Neural progenitor cell (in vitro differentiated cells): Measurements from ENCODE around the gene PYM1. TPM values are rescaled to one million over a fixed set of nuclear protein-coding genes. Genes with fewer than 3 reads are reported as not detected.
A peak's percentile ranks its signal among the peaks of the same experiment; 100 is the strongest.

Source experiments
- DNase-seq: peaks from one replicate; pipeline ENCODE4 v3.0.0-alpha.2; 2016; ENCODE audit warnings: low spot score
- H2AFZ ChIP-seq: fragments of 200-600 bp; sonication (generic); replicated peaks from 2 replicates; pipeline ENCODE4 v1.6.1; 2016; ENCODE audit warnings: antibody characterized with exemption
- H3F3A ChIP-seq: fragments of 200-600 bp; sonication (generic); 2 replicates; pipeline ENCODE4 v1.6.1; 2016; ENCODE audit warnings: antibody characterized with exemption, low read depth
- H3K27ac ChIP-seq: fragments of 200-600 bp; sonication (generic); 2 replicates; pipeline ENCODE4 v1.5.1; 2016; ENCODE audit warnings: mild to moderate bottlenecking
- H3K27me3 ChIP-seq: fragments of 200-600 bp; sonication (generic); 2 replicates; pipeline ENCODE4 v1.6.1; 2016; ENCODE audit warnings: mild to moderate bottlenecking, moderate library complexity
- H3K36me3 ChIP-seq: fragments of 200-600 bp; sonication (generic); 2 replicates; pipeline ENCODE4 v1.5.1; 2016
- H3K4me1 ChIP-seq: fragments of 200-600 bp; sonication (generic); 2 replicates; pipeline ENCODE4 v1.6.1; 2016; ENCODE audit warnings: mixed run types
- H3K4me2 ChIP-seq: fragments of 200-600 bp; sonication (generic); 2 replicates; pipeline ENCODE4 v1.6.1; 2016
- H3K4me3 ChIP-seq: fragments of 200-600 bp; sonication (generic); 2 replicates; pipeline ENCODE4 v1.5.1; 2016
- H3K79me2 ChIP-seq: fragments of 200-600 bp; sonication (generic); 2 replicates; pipeline ENCODE4 v1.6.1; 2016; ENCODE audit warnings: low read depth
- H3K9ac ChIP-seq: fragments of 200-600 bp; sonication (generic); 2 replicates; pipeline ENCODE4 v1.6.1; 2016
- H3K9me3 ChIP-seq: fragments of 200-600 bp; sonication (generic); 2 replicates; pipeline ENCODE4 v1.5.1; 2016; ENCODE audit warnings: low read depth
- H4K20me1 ChIP-seq: fragments of 200-600 bp; sonication (generic); 2 replicates; pipeline ENCODE4 v1.6.1; 2016; ENCODE audit warnings: low read depth
- H3K27ac Mint-ChIP-seq: 3 replicates; pipeline ENCODE4 v1.8.0; 2021; ENCODE audit warnings: mixed read lengths
- H3K27me3 Mint-ChIP-seq: 2 replicates; pipeline ENCODE4 v1.8.0; 2022; ENCODE audit warnings: low read depth, mild to moderate bottlenecking, inconsistent platforms, moderate library complexity, mixed read lengths; ENCODE audit not compliant: insufficient read depth
- H3K36me3 Mint-ChIP-seq: 3 replicates; pipeline ENCODE4 v1.8.0; 2021; ENCODE audit warnings: mixed read lengths
- H3K4me1 Mint-ChIP-seq: 3 replicates; pipeline ENCODE4 v1.8.0; 2021; ENCODE audit warnings: mixed read lengths
- H3K4me3 Mint-ChIP-seq: 3 replicates; pipeline ENCODE4 v1.8.0; 2021; ENCODE audit warnings: mild to moderate bottlenecking, moderate library complexity, mixed read lengths
- H3K9me3 Mint-ChIP-seq: 3 replicates; pipeline ENCODE4 v1.8.0; 2020; ENCODE audit warnings: mixed read lengths
- CTCF ChIP-seq: fragments of 200-600 bp; sonication (generic); IDR thresholded peaks from 2 replicates; pipeline ENCODE4 v1.5.1; 2017; ENCODE audit warnings: antibody characterized with exemption, mild to moderate bottlenecking
- EZH2 ChIP-seq: fragments of 200-600 bp; sonication (generic); IDR thresholded peaks from 2 replicates; pipeline ENCODE4 v1.6.1; 2017; ENCODE audit warnings: antibody characterized with exemption, mild to moderate bottlenecking, moderate library complexity
- EZH2phosphoT487 ChIP-seq: fragments of 200-600 bp; sonication (generic); IDR thresholded peaks from 2 replicates; pipeline ENCODE4 v1.6.1; 2017; ENCODE audit warnings: antibody characterized with exemption
- total RNA-seq: library from RNA; depleted of rRNA; stranded (reverse); fragments of >200 nt; gene quantifications from 2 replicates; pipeline ENCODE4 v1.2.3, GENCODE V29; 2015; ENCODE audit warnings: low replicate concordance

The PYM1 gene
- total RNA-seq, 1 donor from 2014 or later = 44.6 TPM

- Histone ChIP-seq H3K4me3 (no peak overlapping the region), H3F3A (peaks cover 24% of the 10 kb centered on the region), H3K27me3 (peaks cover 45% of the 10 kb centered on the region), H4K20me1 (no peaks in the 10 kb centered on the region), H3K4me1 (no peaks in the 10 kb centered on the region), H3K27ac (no peak overlapping the region), H3K36me3 (no peaks in the 10 kb centered on the region), H3K9ac (no peak overlapping the region), H3K9me3 (no peaks in the 10 kb centered on the region), H3K4me2 (no peak overlapping the region), H3K79me2 (peaks cover 6% of the 10 kb centered on the region), H2AFZ (no peak overlapping the region)
- Mint-ChIP-seq H3K27ac (no peak overlapping the region), H3K27me3 (peaks cover 29% of the 10 kb centered on the region), H3K36me3 (no peaks in the 10 kb centered on the region), H3K4me1 (peaks cover 22% of the 10 kb centered on the region), H3K4me3 (peak overlapping the region; percentile 89), H3K9me3 (no peaks in the 10 kb centered on the region)
- TF ChIP-seq CTCF = no peak
- no peak for TF ChIP-seq EZH2phosphoT487
- no peak for TF ChIP-seq EZH2
- DNase-seq = no peak
Observed at GRCh38 chr12:55933169-55933798, 5.6 kb upstream of the PYM1 start.

GRCh38 chr12:55932551-55932910, 4.8 kb upstream of the PYM1 start:
- Histone ChIP-seq H3K27me3 (peaks cover 45% of the 10 kb centered on the region), H3K36me3 (no peaks in the 10 kb centered on the region), H3K79me2 (peaks cover 6% of the 10 kb centered on the region), H4K20me1 (no peaks in the 10 kb centered on the region), H3K4me2 (peak overlapping the region; percentile 97), H2AFZ (peak overlapping the region; percentile 95), H3K9me3 (no peaks in the 10 kb centered on the region), H3K4me1 (no peaks in the 10 kb centered on the region), H3K27ac (no peak overlapping the region), H3K9ac (no peak overlapping the region), H3F3A (peaks cover 31% of the 10 kb centered on the region), H3K4me3 (peak overlapping the region; percentile 71)
- Mint-ChIP-seq H3K4me3 (peak overlapping the region; percentile 89), H3K4me1 (peaks cover 22% of the 10 kb centered on the region), H3K27me3 (peaks cover 28% of the 10 kb centered on the region), H3K36me3 (no peaks in the 10 kb centered on the region), H3K9me3 (no peaks in the 10 kb centered on the region), H3K27ac (no peak overlapping the region)
- TF ChIP-seq EZH2phosphoT487 = no peak
- peak; percentile 12 for TF ChIP-seq EZH2
- no peak for DNase-seq

- Mint-ChIP-seq H3K36me3 (no peaks in the 10 kb centered on the region), H3K27ac (peak overlapping the region; percentile 67), H3K4me1 (peaks cover 22% of the 10 kb centered on the region), H3K4me3 (peak overlapping the region; percentile 89), H3K27me3 (peaks cover 27% of the 10 kb centered on the region), H3K9me3 (no peaks in the 10 kb centered on the region)
- TF ChIP-seq EZH2 (peak; percentile 52), EZH2phosphoT487 (peak; percentile 38), CTCF (no peak)
- H3K27ac ChIP-seq = no peak overlapping the region
- peak; percentile 78 for DNase-seq
- H3K4me1 ChIP-seq = no peaks in the 10 kb centered on the region
- H3F3A ChIP-seq = peaks cover 37% of the 10 kb centered on the region
- H3K79me2 ChIP-seq = peaks cover 11% of the 10 kb centered on the region
- peaks cover 45% of the 10 kb centered on the region for H3K27me3 ChIP-seq
- no peaks in the 10 kb centered on the region for H3K36me3 ChIP-seq
- H3K9me3 ChIP-seq = no peaks in the 10 kb centered on the region
- peak overlapping the region; percentile 95 for H2AFZ ChIP-seq
- H3K9ac ChIP-seq = peak overlapping the region; percentile 33
- peak overlapping the region; percentile 71 for H3K4me3 ChIP-seq
- H4K20me1 ChIP-seq = no peaks in the 10 kb centered on the region
- peak overlapping the region; percentile 97 for H3K4me2 ChIP-seq
Observed at GRCh38 chr12:55931780-55932550, 4.3 kb upstream of the PYM1 start.
